Large intestine (tissue), 3 donors: Measurements from ENCODE around the gene SLC17A2. TPM values are rescaled to one million over a fixed set of nuclear protein-coding genes. Genes with fewer than 3 reads are reported as not detected.

Source experiments
- DNase-seq, 2 donors: peaks; one replicate each; pipeline versions ENCODE4 v3.0.0 to v3.0.0-alpha.2; 2013
- H3K27ac ChIP-seq: one replicate; pipeline ENCODE4 v1.5.1; 2013; ENCODE audit warnings: low read length
- H3K27me3 ChIP-seq: 2 replicates; pipeline ENCODE4 v1.6.1; 2013; ENCODE audit warnings: low read length; ENCODE audit not compliant: control insufficient read depth, insufficient read depth
- H3K36me3 ChIP-seq: 2 replicates; pipeline ENCODE4 v1.6.1; 2013; ENCODE audit warnings: low read length; ENCODE audit not compliant: control insufficient read depth, insufficient read depth
- H3K4me1 ChIP-seq: one replicate; pipeline ENCODE4 v1.6.1; 2013; ENCODE audit warnings: low read length; ENCODE audit not compliant: control insufficient read depth, insufficient read depth
- H3K4me3 ChIP-seq: one replicate; pipeline ENCODE4 v1.5.1; 2013; ENCODE audit warnings: low read length
- H3K9me3 ChIP-seq: one replicate; pipeline ENCODE4 v1.6.1; 2013; ENCODE audit warnings: mild to moderate bottlenecking, low read depth, low read length, moderate library complexity; ENCODE audit not compliant: control insufficient read depth
- WGBS: methylation state at CpG from one replicate; pipeline ENCODE4 v1.1.5; 2013; ENCODE audit warnings: low lambda C conversion rate; ENCODE audit not compliant: insufficient coverage; 5-methylcytosine and 5-hydroxymethylcytosine counted together
- polyA plus RNA-seq: library from polyadenylated mRNA; unstranded; fragments of 120-200 nt; gene quantifications from one replicate; pipeline ENCODE4 v1.2.1, GENCODE V29; 2013

The SLC17A2 gene
- polyA plus RNA-seq, 1 donor: 0.01 TPM

GRCh38 chr6:25886066-25886465 lies 44.4 kb downstream of the SLC17A2 start:
- no peaks in the 10 kb centered on the region for H3K4me1 ChIP-seq
- 100% methylated on average over 1 of the region's 2 CpGs for WGBS
- H3K9me3 ChIP-seq: peaks cover 5% of the 10 kb centered on the region
- no peak for DNase-seq
- no peaks in the 10 kb centered on the region for H3K27me3 ChIP-seq
- H3K4me3 ChIP-seq: no peak overlapping the region
- no peak overlapping the region for H3K27ac ChIP-seq
- no peaks in the 10 kb centered on the region for H3K36me3 ChIP-seq

GRCh38 chr6:25883991-25884390 lies 46.5 kb downstream of the SLC17A2 start:
- WGBS: no CpG with 5 or more reads among the region's 2 CpGs
- H3K4me1 ChIP-seq: no peaks in the 10 kb centered on the region
- no peaks in the 10 kb centered on the region for H3K36me3 ChIP-seq
- H3K4me3 ChIP-seq: no peak overlapping the region
- DNase-seq: peak; percentile 70 to 76
- H3K27ac ChIP-seq: peak overlapping the region; percentile 29
- no peaks in the 10 kb centered on the region for H3K27me3 ChIP-seq
- peaks cover 5% of the 10 kb centered on the region for H3K9me3 ChIP-seq

GRCh38 chr6:25883536-25883935 lies 47.0 kb downstream of the SLC17A2 start:
- no peaks in the 10 kb centered on the region for H3K4me1 ChIP-seq
- WGBS: no CpG with 5 or more reads among the region's 1 CpG
- no peaks in the 10 kb centered on the region for H3K27me3 ChIP-seq
- peak overlapping the region; percentile 29 for H3K27ac ChIP-seq
- no peak overlapping the region for H3K4me3 ChIP-seq
- peaks cover 5% of the 10 kb centered on the region for H3K9me3 ChIP-seq
- DNase-seq: no peak
- H3K36me3 ChIP-seq: no peaks in the 10 kb centered on the region

- Histone ChIP-seq H3K27ac (peak overlapping the region; percentile 56), H3K4me1 (no peaks in the 10 kb centered on the region), H3K4me3 (peak overlapping the region; percentile 30), H3K27me3 (no peaks in the 10 kb centered on the region), H3K36me3 (no peaks in the 10 kb centered on the region), H3K9me3 (peaks cover 5% of the 10 kb centered on the region)
- peak; percentile 36 to 82 for DNase-seq
- no CpG with 5 or more reads among the region's 28 CpGs for WGBS
Observed at GRCh38 chr6:25882051-25882496, 48.4 kb downstream of the SLC17A2 start.

- no peaks in the 10 kb centered on the region for H3K36me3 ChIP-seq
- peaks cover 5% of the 10 kb centered on the region for H3K9me3 ChIP-seq
- H3K27ac ChIP-seq: peak overlapping the region; percentile 47
- H3K27me3 ChIP-seq: no peaks in the 10 kb centered on the region
- peak; percentile 50 to 74 for DNase-seq
- H3K4me1 ChIP-seq: peaks cover 4% of the 10 kb centered on the region
- 33% methylated on average over 1 of the region's 4 CpGs for WGBS
- no peak overlapping the region for H3K4me3 ChIP-seq
Observed at GRCh38 chr6:25880601-25881000, 49.9 kb downstream of the SLC17A2 start.

GRCh38 chr6:25878721-25879322 lies 51.7 kb downstream of the SLC17A2 start:
- no peak overlapping the region for H3K4me3 ChIP-seq
- H3K27me3 ChIP-seq: no peaks in the 10 kb centered on the region
- peaks cover 4% of the 10 kb centered on the region for H3K4me1 ChIP-seq
- H3K9me3 ChIP-seq: peaks cover 5% of the 10 kb centered on the region
- no peak overlapping the region for H3K27ac ChIP-seq
- 100% methylated on average over 1 of the region's 2 CpGs for WGBS
- DNase-seq: no peak
- no peaks in the 10 kb centered on the region for H3K36me3 ChIP-seq

- no peaks in the 10 kb centered on the region for H3K9me3 ChIP-seq
- H3K4me1 ChIP-seq: peaks cover 4% of the 10 kb centered on the region
- no peak for DNase-seq
- no peak overlapping the region for H3K27ac ChIP-seq
- no peaks in the 10 kb centered on the region for H3K36me3 ChIP-seq
- H3K4me3 ChIP-seq: no peak overlapping the region
- no CpG with 5 or more reads among the region's 3 CpGs for WGBS
- H3K27me3 ChIP-seq: no peaks in the 10 kb centered on the region
Observed at GRCh38 chr6:25875926-25876602, 54.4 kb downstream of the SLC17A2 start.

GRCh38 chr6:25875563-25875905 lies 55.0 kb downstream of the SLC17A2 start:
- H3K4me1 ChIP-seq: peaks cover 4% of the 10 kb centered on the region
- H3K4me3 ChIP-seq: no peak overlapping the region
- no peaks in the 10 kb centered on the region for H3K27me3 ChIP-seq
- no peak for DNase-seq
- H3K36me3 ChIP-seq: no peaks in the 10 kb centered on the region
- no peaks in the 10 kb centered on the region for H3K9me3 ChIP-seq
- no peak overlapping the region for H3K27ac ChIP-seq
- WGBS: 17% methylated on average over 1 of the region's 3 CpGs

GRCh38 chr6:25874822-25875562 lies 55.5 kb downstream of the SLC17A2 start:
- H3K36me3 ChIP-seq: no peaks in the 10 kb centered on the region
- peaks cover 4% of the 10 kb centered on the region for H3K4me1 ChIP-seq
- no peak overlapping the region for H3K27ac ChIP-seq
- DNase-seq: no peak
- H3K4me3 ChIP-seq: no peak overlapping the region
- H3K9me3 ChIP-seq: no peaks in the 10 kb centered on the region
- WGBS: 100% methylated on average over 3 of the region's 3 CpGs
- no peaks in the 10 kb centered on the region for H3K27me3 ChIP-seq

- no peak for DNase-seq
- Histone ChIP-seq H3K36me3 (no peaks in the 10 kb centered on the region), H3K4me3 (no peak within 1 kb of the TSS), H3K9me3 (no peaks in the 10 kb centered on the region), H3K4me1 (peaks cover 4% of the 10 kb centered on the region), H3K27me3 (no peaks in the 10 kb centered on the region), H3K27ac (no peak within 1 kb of the TSS)
- WGBS: no CpG with 5 or more reads among the region's 3 CpGs
Observed at GRCh38 chr6:25874118-25874517, 56.4 kb downstream of the SLC17A2 start, which contains the start of gene SLC17A3. TSS of gene SLC17A3 (minus strand) at chr6:25874243. CDS start at chr6:25868387, 5,856 bp downstream.
